GM19324 (cell line): ENCODE measurements around the gene SORL1.

ENCODE experiments used
- ATAC-seq: cut with Tn5 transposase; IDR thresholded peaks from one replicate; pipeline ENCODE4 v1.9.1; 2021; ENCODE audit warnings: mild to moderate bottlenecking, moderate library complexity; ENCODE audit not compliant: unreplicated experiment, low FRiP score

The SORL1 gene

DNA sequence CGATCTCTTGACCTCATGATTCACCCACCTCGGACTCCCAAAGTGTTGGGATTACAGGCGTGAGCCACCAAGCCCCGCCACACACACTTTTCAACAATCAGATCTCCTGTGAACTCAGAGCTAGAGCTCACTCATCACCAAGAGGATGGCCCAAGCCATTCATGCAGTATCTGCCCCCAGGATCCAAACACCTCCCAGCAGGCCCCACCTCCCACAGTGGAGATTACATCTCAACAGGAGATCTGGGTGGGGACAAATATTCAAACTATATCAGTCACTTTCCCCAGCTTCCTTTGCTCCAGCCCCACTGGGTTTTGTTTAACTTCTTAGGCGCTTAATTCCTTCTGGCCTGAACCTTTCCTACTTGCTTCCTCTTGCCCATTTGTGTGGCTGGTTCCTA is 26.3 kb upstream of the SORL1 start:
- ATAC-seq = no peak

DNA sequence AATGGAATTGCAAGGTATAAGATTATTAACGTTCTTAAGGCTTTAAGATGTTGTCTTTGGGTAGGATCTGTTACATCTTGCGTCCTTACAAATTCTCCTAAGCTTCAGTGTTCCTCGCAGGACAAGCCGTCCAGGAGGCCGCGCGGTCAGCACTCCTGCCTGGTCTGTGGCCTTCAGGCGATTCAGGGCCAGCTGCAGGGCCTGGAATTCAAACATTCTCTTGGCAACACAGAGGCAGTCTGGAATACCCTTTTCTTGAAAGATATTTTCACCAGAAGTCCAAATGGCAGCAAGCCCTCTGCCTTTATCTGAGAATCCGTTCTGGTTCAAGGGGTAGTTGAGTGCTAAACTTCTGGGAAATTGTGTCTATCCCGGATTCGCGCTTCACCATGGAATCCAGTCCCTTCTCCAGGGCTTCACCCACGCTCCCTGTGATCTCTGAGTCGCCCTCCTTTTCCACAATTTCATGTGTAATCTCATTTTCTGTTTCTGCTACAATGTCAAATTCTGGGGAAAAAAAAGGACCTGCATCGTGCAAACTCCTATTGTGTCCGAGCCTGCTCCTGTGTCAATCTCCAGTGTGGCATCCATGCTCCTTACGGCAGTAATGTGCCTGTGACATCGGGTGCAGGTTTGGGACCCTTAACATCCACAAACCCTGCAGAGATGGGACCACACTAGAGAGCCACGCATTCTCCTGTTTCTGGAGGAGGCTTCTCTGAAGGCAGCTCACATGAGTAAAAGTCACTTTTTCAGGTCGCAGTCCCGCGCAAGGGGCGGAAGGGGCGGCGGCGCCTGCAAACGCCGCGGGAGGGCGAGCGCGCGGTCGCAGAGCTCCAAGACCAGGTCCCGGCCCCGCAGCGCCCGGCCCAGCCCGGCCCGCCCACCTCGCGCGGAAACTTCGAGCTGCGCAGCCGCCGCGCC is 25.4 kb upstream of the SORL1 start:
- ATAC-seq = no peak

DNA sequence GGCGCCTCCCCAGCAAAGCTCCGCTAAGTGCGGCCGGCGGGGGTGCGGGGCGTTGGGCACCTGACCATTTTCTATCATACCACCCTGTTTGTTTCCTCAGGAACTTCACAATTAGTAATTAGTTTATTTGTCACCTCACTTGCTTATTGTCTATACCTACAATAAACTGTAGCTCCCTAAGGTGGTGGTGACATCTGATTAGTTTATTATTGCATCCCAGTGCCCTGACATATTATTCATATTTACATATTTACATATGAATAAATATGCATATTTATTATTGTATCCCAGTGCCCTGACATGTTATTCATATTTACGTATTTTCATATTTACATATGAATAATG is 24.7 kb upstream of the SORL1 start:
- no peak for ATAC-seq

DNA sequence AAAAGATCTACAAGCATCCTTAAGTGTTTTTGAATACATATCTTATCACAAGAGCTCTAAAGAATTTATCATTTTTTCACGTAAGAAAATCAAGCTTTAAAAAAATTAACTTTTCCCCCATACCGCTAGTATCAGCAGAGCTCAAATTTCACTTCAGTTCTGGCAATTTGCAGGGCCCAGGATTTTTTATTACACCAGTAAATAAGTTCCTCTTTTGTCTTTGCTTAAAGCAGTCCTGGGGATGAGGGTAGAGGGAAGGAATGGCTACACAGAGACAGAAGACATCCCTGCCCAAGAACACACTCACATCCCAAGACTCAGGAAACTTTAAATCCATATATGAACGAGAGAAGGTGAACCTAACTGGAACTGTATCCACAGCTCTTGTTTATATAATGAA is 22.6 kb upstream of the SORL1 start:
- no peak for ATAC-seq

DNA sequence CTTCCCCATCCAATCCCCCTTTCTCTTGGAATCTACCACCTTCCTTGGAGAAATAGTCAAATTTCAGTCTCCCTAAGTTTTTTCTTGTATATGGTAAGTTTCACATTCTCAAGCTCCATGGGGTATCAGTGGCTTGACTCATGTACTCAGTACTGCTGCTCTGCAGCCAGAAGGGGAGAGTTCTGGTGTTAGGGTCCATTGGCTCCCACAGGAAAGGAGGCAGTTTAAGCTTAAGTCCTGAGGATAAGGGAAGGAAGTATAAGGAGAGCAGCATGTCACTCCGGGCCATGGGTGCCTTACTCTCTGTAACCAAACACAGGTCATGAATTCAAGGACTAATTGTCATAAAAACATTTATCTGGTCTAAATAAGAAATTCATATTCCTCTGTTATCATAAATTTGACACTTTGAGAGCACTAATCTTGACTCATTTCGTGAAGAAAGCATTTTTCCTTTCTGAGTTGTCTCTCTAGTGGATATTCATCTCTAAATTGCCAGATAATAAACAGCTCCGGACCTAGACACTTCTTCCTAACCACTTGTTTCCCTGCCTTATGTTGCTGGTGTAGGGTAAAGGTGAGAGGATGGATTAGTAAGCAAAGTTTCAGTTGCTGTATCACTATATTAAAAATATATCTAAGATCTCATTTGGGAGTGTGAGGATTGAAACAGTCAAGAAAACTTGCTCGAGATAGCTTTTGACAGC is 20.1 kb upstream of the SORL1 start:
- no peak for ATAC-seq

DNA sequence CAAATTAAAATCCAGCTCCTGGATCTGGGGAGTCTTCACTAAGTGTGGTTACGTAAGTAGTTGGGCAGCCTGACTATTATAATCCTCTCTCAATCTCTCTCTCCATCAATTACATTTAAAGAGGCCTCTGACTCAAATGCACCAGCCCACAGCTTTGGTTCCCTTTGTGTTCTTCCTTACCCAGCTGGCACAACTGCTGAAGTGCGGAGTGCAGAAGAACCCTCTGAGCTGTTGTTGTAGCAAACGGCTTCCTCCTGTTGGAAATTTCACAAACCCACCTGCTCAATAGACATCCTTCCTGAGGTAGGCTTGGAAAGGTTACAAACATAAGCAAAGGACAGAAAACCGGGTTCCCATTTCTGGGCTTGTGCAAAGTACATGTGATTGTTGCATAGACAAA is 17.0 kb upstream of the SORL1 start:
- ATAC-seq = no peak

DNA sequence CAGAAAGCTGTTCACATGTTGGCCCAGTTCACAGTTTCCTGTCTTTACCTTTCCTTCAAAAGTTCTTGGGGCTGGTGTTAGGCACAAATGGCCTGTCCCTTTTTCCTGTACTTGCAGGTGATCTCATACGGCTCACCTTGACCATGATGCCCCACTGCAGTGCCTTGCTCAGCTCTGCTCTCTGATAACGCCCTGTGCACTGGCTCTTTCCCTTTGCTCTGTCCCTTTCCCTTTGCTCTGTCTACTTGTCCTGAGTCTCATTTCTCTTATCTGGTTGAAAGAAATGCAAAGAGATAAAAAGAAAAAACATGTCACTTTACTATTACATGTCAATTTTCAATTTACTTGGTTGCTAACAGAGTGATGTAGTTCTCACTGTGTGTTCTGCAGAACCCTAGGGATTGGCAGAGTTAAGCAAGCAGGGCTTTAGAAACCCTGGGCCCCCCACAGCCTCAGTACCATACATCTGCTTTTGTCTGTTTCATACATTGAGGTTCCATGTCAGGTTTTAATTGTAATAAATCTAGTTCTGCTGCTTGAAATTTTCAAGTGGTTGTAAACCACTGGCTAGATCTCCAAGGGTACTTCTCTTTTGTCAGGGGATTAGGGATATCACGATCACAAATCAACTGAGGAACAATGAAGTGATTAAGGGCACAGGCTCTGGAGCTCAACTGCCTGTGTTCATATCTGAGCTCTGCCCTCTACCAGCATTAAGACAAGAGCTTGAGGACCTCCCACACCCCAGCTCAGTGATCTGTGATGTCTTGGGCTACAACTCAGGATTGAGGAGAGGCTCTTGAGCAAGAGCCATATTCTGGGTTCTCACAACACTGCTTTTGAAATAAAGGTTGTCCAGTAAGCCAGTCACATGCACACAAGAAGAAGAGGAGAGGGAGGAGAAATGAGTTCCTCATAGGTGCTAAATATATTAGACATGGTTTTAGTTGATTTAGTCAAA is 16.3 kb upstream of the SORL1 start:
- no peak for ATAC-seq

DNA sequence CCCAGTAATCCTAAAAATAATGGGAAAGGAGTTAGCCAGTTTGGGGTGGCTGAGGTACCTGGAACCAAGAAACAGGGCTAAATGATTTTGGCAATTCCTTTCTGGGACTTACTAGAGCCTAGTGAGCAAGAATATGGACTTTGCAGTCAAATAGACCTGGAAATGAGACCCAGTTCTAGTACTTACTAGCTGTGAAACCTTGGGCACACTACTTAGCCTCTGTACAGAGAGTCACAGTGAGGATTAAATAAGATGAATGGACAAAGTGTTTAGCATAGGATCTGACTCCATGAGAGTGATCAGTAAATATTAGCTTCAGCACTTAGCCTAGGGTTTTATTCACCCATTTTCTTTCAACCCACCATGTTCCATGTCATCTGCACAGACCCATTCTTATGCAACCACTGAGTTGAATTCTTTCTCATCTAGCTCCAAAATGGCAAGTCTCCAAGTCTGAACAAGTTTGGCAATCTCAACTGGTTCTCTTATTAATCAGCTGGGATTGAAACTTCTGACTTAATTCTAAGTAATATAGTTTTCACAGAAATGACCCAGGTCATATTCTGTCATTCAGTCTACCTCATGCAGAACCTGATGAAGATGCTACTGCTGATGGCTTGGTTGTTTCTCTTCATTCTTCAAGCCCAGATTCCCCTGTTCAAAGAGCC is 15.0 kb upstream of the SORL1 start:
- no peak for ATAC-seq

DNA sequence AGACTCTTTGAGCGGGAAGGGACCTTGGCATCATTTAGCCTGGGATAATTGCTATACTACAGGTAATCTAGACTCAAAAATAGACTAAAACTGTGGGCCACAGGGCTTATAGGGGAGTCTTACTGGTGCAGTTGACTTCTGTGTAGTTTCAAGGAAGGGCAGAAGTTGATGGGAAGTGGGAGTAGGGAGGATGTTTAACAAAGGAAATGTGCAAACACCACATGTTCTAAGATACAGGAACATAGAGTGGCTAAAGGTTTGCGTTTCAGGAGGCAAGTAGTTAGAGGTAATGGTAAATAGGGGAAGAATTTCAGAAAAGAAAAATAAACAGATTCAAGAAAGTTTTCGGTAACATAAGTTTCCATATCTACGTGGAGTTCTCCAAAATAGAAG is 14.4 kb upstream of the SORL1 start:
- ATAC-seq = no peak

DNA sequence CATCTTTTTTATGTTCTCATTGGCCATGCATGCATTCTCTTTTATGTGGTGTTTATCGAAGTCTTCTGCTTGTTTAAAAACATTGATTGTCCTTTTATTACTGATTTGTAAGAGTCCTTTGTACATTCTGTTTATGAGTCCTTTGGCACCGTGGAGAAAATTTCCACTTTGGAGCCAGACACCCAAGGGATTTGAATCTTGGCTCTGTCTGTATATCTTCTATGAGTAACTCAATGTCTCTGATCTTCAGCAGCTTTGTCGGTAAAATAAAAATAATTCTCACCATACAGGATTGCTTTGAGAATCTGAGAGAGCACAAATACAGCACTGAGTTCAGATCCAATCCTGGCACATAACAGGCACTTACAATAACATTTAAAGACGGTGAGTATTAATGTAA is 12.8 kb upstream of the SORL1 start:
- ATAC-seq = no peak

DNA sequence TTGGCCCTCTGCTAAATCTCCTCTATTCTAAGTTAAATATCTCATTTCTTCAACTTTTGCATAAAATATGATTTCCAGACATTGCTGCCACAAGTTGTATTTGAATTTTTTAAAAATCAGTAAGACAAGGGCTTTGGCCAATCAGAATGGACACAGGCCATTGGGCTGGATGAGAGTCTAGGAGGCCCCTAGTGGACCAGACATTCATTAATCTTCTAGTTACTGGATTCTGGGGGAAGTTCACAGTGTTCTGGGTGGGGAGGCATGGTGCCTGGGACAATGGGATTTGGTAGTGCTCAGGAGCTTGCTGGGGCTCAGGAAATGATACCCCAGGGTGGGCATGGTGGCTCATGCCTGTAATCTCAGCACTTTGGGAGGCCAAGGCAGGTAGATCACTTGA is 12.4 kb upstream of the SORL1 start:
- no peak for ATAC-seq

DNA sequence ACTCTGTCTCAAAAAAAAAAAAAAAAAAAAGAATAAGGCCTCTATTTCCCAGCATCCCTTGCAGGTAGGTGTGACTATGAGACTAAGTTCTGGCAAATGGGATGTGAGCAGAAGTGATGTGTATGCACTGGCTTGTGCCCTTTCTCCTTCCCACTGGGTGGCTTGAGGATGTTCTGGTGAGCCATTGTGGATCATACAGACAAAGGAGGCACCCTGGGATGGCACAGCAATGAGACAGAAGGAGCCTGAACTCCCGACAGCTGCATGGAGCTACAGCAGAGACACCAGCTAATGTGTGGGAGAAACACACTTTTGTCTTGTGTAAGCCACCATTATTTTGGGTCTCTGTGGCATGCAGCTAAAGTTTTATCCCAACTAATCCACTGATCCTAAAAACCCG is 10.6 kb upstream of the SORL1 start:
- no peak for ATAC-seq

DNA sequence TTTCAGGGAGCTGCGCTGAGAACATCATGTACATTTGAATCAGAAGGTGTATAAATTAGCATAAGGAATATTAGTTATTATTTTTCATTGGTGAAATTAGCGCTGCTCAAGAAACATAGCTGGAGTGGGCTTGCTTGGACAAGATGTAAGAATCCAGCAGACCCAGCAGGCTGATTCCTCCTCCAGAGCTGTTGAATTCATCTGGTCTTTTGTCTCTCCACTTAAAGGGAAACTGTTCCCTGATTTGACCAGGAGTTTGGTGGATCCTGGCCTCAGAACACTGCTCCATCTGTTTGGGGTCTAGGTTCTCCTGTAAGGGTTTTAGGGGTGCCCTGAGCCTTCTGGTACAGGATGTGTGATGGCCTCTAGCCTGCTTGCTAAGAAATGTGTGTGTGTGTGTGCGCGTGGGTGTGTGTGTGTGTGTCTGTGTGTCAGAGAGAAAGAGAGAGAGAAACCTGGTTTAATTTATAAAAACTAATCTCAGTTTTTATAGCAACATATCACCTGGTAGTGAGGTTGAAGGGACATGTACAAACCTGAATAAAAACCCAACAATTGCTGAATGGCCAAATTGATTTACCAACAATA is 8.3 kb upstream of the SORL1 start:
- ATAC-seq = no peak

DNA sequence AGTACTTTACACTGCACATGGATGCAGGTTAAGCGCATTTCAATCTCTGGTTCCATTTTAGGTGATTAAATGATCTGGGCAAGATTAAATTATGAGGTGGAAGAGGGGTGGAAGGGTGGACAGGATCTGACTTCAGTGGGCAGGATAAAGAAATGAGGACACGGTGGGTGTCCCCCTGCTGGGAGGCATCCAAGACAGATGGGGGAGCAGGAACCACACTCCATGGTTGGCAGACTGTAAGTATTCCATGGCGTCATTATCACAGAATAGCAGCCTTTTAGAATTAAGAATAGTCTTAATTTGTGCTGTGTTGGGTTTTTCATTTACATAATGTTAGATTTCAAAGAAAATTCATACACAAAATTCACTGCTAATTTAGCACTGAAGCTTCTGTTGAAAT is 7.6 kb upstream of the SORL1 start:
- no peak for ATAC-seq

DNA sequence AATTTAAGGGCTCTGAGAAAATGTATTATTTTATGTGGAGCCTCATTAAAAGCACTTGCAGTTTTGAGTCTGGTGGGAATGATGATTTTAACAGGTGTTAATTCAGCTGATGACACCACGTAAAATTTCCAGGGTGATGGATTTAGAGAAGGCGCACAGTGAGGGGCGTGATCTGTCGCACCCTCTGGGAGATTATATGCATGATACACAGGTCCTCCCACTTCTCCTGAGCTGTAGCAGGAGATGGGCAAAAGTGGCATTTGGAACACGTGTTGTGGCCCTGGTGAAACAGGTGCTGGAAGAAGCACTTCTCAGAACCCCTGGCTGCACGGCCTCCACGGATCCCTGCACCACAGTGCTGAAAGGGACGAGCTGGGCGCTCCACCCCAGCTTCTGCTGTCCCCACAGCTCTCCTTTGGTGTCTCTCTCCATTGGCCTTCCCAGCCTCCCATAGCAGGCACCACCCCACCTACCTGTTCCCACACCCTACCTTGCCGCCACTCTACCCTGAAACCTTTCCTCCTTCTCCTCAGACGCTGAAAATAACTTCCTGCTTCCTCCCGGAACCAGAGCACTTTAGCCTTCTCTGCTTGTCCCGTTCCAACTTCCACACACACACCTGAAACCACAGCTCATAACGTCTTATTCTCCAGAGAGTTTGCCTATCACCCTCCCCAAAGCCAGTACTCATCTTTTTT is 6.9 kb upstream of the SORL1 start:
- ATAC-seq = no peak

DNA sequence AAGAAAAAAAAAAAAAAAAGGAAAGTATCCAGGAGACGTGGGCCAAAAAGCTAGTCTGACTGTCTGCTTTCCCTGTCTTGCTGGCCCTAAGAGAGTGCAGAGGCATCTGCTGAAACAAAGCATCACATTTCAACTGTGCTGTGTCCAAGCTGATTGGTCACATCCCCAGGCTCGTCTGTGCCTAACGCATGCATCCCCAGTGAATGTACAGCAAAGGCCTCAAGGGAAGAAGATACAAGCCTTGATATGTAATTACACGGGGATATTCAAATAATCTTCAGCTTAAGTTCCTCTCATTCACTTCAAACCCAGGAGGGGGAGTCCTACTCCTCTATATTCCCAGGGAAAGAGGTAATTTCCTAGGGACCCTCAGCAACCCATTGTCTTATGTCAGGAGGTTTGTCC is 5.4 kb upstream of the SORL1 start:
- no peak for ATAC-seq

DNA sequence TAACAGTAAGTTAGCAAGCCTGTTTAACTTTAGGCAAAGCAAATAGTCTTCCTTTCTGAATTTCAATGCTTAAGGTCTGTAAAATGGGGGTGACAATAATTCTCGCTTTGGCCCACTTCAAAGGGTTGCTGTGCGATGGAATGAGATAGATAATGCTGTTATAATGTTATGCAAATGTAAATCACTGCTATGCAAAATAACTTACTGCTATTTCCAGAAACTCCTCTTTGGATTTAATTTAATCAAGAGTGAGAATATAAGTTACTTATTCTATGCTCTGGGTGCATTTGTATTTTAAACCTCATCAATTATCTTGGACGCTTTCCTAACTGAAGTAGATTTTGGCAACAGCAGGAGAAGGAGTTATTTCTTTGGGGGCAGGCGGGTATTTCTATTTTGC is 4.1 kb upstream of the SORL1 start:
- no peak for ATAC-seq

DNA sequence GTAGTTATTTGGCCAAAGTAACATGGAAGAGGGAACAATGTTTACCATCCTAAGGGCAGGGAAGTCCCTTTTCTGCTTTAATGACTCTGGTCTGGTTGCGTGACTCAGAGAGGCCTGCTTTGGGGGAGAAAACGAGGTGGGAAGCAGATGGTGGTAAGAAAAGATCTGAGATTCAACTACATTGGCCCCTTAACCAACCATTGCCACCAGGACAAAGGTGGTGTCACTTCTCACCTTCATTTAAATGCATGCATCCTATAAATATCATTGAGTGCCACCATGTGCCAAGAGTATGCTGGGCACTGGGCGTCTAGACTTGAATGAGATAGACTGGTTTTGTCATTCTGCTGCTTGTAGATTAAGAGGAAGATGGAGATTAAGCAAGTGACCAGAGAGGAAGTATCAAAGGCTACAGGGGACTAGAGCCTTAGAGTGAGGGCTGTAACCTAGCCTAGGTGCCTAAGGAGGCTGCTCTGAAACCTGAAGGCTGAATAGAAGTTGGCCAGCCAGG is 3.6 kb upstream of the SORL1 start:
- ATAC-seq = no peak

DNA sequence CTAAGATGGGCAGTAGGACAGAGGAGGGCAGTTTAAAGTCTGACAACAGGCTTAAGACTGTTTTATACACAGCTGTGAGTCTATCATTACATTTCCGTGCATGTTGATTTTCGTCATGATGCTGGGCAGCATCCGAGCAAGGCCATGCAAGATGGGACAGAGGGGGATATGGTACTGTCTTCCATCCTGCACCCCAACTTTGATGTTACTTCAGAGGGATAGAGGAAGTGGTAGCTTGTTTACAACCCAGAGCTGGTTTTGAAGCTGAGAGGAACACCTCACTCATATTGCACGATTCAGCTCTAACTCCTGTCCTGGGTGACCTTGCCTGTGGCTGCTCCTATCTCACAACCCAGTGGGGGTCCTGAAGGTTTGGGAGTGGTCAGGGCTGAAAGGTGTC is 3.0 kb upstream of the SORL1 start:
- no peak for ATAC-seq
